Breast epithelium (tissue), 4 donors: Measurements from ENCODE around the gene ARHGAP45. TPM values are rescaled to one million over a fixed set of nuclear protein-coding genes. Genes with fewer than 3 reads are reported as not detected.
A peak's percentile ranks its signal among the peaks of the same experiment; 100 is the strongest.
"Not testable (repeated sequence)": the region's sequence is repeated elsewhere in the genome, so short reads cannot be mapped to it uniquely, and the experiment has no call there.

Experiments used
- DNase-seq, 2 donors: peaks; one replicate each; pipeline ENCODE4 v3.0.0-alpha.2; 2019; ENCODE audit warnings: low spot score in 2 of 2
- H3K27ac ChIP-seq, 2 donors: fragments of 200-600 bp; sonication (generic) in 1 of 2; one replicate each; pipeline ENCODE4 v1.5.1; 2016 to 2019; ENCODE audit warnings: mild to moderate bottlenecking in 1 of 2
- H3K27me3 ChIP-seq, 2 donors: fragments of 200-600 bp; sonication (generic) in 1 of 2; one replicate each; pipeline versions ENCODE4 v1.5.1 to v1.6.0; 2017 to 2019; ENCODE audit warnings: control low read depth in 1 of 2, mild to moderate bottlenecking in 1 of 2
- H3K36me3 ChIP-seq: fragments of 200-600 bp; one replicate; pipeline ENCODE4 v1.5.1; 2019
- H3K4me1 ChIP-seq, 2 donors: fragments of 200-600 bp; sonication (generic); one replicate each; pipeline ENCODE4 v1.5.1; 2016 to 2019; ENCODE audit warnings: control low read depth in 1 of 2
- H3K4me3 ChIP-seq, 3 donors: fragments of 200-600 bp; sonication (generic); 1 replicate in 2 of 3; 2 replicates in 1 of 3; pipeline ENCODE4 v1.5.1; 2016 to 2019; ENCODE audit warnings: mild to moderate bottlenecking in 3 of 3, moderate library complexity in 2 of 3
- H3K9me3 ChIP-seq, 2 donors: fragments of 200-600 bp; sonication (generic) in 1 of 2; one replicate each; pipeline ENCODE4 v1.5.1; 2016 to 2019; ENCODE audit warnings: control low read depth in 1 of 2
- POLR2A ChIP-seq: fragments of 450-650 bp; IDR thresholded peaks from one replicate; pipeline ENCODE4 v1.6.1; 2016; ENCODE audit warnings: antibody characterized with exemption, mild to moderate bottlenecking, moderate library complexity
- POLR2AphosphoS5 ChIP-seq, 3 donors: sonication (generic); formaldehyde crosslinking; IDR thresholded peaks; one replicate each; pipeline ENCODE4 v1.6.1; 2017; ENCODE audit warnings: antibody characterized with exemption in 3 of 3
- intact Hi-C: fragments of 100-400 bp; cut with DNase I; formaldehyde crosslinking; loops from one replicate; pipeline ENCODE4 v1.15.1; 2023; ENCODE audit warnings: low total_unique reads
- total RNA-seq, 3 donors: library from RNA; depleted of rRNA; stranded (reverse); fragments of >200 nt; gene quantifications; one replicate each; pipeline ENCODE4 v1.1.0, GENCODE V29; 2016
- TF ChIP-seq, protein P1 (sequence below), 3 donors: fragments of 450-650 bp; IDR thresholded peaks; one replicate each; pipeline ENCODE4 v1.5.1; 2016 to 2017; ENCODE audit warnings: antibody characterized with exemption in 3 of 3, mild to moderate bottlenecking in 3 of 3, moderate library complexity in 3 of 3

The ARHGAP45 gene
- total RNA-seq, 3 donors from 2014 or later: 18.7 to 43.2 (median 23.9) TPM

DNA sequence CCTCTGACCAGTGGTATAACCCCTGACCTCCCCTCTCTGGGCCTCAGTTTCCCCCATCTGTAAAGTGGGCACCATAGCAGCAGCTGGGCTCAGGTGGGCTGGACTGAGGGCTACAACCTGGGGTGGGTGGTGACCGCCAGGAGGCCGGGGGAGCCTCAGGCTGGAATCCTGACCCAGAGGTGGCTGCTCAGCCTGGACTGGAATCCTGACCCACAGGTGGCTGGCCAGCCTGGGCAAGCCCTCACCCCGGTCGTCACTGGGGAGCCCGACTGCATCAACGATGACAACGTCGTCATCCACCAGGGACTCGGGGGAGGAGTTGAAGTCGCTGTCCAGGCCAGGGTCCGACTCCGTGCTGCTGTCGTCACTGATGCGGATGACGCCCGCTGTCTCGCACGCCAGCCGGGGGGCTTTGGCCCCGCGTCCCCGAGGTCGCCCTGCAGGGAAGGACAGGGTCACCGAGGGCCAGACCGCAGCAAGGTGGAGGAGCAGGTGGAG is 47.1 kb downstream of the ARHGAP45 start:
- Histone ChIP-seq H3K4me3 (peak overlapping the region in 1 of 3 donors; percentile 40), H3K27me3 (no peaks in the 10 kb centered on the region), H3K4me1 (peaks cover 17 to 18% of the 10 kb centered on the region in 2 donors), H3K36me3 (no peaks in the 10 kb centered on the region), H3K27ac (peak overlapping the region; percentile 85 to 92), H3K9me3 (no peaks in the 10 kb centered on the region)
- intact Hi-C loops: no loop called here
- TF ChIP-seq, protein P1, sequence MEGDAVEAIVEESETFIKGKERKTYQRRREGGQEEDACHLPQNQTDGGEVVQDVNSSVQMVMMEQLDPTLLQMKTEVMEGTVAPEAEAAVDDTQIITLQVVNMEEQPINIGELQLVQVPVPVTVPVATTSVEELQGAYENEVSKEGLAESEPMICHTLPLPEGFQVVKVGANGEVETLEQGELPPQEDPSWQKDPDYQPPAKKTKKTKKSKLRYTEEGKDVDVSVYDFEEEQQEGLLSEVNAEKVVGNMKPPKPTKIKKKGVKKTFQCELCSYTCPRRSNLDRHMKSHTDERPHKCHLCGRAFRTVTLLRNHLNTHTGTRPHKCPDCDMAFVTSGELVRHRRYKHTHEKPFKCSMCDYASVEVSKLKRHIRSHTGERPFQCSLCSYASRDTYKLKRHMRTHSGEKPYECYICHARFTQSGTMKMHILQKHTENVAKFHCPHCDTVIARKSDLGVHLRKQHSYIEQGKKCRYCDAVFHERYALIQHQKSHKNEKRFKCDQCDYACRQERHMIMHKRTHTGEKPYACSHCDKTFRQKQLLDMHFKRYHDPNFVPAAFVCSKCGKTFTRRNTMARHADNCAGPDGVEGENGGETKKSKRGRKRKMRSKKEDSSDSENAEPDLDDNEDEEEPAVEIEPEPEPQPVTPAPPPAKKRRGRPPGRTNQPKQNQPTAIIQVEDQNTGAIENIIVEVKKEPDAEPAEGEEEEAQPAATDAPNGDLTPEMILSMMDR (IDR thresholded peaks at IDR 0.05): no peak
- TF ChIP-seq POLR2AphosphoS5 (IDR thresholded peaks at IDR 0.05) (no peak), POLR2A (no peak)
- DNase-seq: no peak

DNA sequence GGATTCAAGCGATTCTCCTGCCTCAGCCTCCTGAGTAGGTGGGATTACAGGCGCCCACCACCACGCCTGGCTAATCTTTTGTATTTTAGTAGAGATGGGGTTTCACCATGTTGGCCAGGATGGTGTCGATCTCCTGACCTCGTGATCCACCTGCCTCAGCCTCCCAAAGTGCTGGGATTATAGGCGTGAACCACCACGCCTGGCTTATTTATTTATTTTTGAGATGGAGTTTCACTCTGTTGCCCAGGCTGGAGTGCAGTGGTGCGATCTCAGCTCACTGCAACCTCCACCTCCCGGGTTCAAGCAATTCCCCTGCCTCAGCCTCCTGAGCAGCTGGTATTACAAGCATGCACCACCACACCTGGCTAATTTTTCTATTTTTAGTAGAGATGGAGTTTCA is 47.8 kb downstream of the ARHGAP45 start:
- intact Hi-C loops, H3K9me3 ChIP-seq, H3K27me3 ChIP-seq, H3K4me3 ChIP-seq, H3K36me3 ChIP-seq, H3K27ac ChIP-seq, DNase-seq: not testable (repeated sequence)
- H3K4me1 ChIP-seq: peaks cover 17 to 18% of the 10 kb centered on the region in 2 donors

DNA sequence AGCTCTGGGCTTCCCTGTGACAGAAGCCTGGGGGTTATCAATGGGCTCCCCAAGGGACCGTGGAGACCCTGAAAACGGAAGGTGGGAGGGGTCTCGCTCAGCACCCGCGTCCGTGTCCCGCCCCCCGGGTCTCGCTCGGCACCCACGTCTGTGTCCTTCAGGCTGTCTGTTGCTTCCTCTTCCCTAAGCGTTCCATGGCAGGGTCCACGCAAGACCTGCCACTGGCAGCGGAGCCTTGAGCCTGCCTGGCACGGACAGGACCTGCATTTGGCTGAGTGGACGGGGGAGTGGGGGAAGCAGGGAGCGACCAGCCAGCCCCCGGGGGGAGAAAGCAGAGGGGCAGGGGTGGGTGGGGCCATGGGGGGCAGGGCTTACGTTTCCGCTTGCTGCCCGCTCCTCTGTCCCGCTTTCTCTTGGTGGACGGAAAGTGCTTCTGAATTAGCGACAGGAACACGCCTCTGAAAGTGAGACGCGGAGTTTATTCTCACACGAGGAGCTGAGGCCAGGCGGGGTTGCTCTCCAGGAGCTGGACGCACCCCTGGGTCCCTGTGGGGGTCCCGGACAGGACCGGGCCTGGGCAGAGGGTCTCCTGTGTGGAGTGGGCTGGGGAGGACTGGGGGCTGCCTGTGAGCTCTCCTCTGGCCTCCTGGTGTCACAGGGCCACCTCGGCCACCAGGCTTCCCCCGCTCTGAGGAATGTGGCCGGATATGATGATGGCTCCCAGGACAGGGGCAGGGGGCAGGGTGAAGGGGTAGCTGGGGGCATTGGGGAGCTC is 48.9 kb downstream of the ARHGAP45 start:
- Histone ChIP-seq H3K36me3 (no peaks in the 10 kb centered on the region), H3K27me3 (no peaks in the 10 kb centered on the region), H3K4me1 (peaks cover 17 to 18% of the 10 kb centered on the region in 2 donors), H3K4me3 (no peak overlapping the region), H3K27ac (peak overlapping the region; percentile 8 to 21), H3K9me3 (no peaks in the 10 kb centered on the region)
- no peak for DNase-seq
- TF ChIP-seq POLR2A: no peak
- TF ChIP-seq, protein P1 (IDR thresholded peaks at IDR 0.05): no peak
- intact Hi-C loops: no loop called here

DNA sequence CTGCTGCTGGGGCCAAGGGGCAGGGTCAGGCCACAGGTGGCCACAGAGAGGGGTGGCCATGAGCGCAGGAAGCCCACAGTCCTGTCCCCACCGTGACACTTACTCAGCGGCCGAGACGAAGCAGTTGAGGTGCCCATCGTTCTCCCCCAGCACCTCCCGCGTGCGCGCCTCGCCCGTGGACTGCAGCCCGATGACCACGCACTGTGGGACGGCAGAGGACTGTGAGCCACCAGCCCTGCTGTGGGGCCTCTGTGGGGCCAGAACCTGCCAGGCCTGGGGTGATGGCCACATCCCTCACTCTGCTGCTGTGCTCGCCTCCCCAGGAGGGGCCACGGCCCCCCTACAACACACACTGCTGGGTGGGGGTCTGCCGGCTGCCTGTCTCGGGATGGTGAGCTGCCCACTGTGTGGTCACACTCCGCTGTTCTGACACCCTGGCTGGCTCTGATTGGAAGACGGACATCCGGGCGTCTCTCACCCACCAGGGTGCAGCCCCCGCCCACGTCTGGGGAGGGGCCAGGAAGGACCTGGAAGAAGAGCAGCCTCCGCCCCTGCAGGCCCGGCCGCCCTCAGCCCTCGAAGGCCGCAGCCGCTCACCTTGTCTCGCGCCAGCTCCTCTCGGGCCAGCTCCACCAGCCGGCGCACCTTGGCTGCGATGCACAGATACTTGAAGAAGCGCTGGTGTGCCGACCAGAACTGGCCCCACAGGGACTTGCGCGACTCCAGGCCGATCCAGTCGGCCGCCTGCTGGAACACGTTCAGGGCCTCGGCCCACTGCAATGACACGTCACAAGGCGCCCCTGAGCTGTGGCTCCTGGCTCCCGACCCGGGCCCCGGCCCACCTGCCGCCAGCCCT is 50.0 kb downstream of the ARHGAP45 start:
- Histone ChIP-seq H3K27ac (peak overlapping the region in 1 of 2 donors; percentile 8), H3K4me1 (peaks cover 14 to 17% of the 10 kb centered on the region in 2 donors), H3K9me3 (no peaks in the 10 kb centered on the region), H3K36me3 (no peaks in the 10 kb centered on the region), H3K27me3 (no peaks in the 10 kb centered on the region), H3K4me3 (no peak overlapping the region)
- DNase-seq: no peak
- intact Hi-C loops: no loop called here
- TF ChIP-seq, protein P1 (IDR thresholded peaks at IDR 0.05): no peak
- TF ChIP-seq POLR2AphosphoS5 (IDR thresholded peaks at IDR 0.05) (no peak), POLR2A (no peak)

DNA sequence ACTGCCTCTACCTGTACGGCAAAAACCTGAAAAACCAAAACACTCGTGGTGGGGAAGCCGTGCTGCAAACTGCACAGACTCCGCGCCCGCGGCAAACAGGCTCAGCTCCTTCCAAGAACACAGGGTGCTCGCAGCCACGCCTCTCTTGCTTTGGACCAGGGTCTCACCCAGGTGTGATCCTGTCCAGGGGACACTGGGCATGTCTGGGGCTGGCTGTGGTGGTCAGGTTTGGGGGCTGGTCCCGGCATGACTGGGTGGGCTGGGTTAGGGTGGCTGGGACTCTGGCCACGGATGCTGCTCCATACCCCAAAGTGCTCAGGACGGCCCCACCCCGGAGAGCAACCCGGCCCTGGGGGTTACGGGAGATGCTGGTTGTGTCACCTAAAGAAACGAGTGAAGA is 50.7 kb downstream of the ARHGAP45 start:
- Histone ChIP-seq H3K27ac (peak overlapping the region in 1 of 2 donors; percentile 4), H3K4me1 (peaks cover 11 to 13% of the 10 kb centered on the region in 2 donors), H3K27me3 (no peaks in the 10 kb centered on the region), H3K4me3 (no peak overlapping the region), H3K9me3 (no peaks in the 10 kb centered on the region), H3K36me3 (no peaks in the 10 kb centered on the region)
- no peak for DNase-seq
- intact Hi-C loops: no loop called here
- TF ChIP-seq POLR2A (no peak), POLR2AphosphoS5 (IDR thresholded peaks at IDR 0.05) (no peak)
- TF ChIP-seq, protein P1 (IDR thresholded peaks at IDR 0.05): no peak
